Measurements from ENCODE around the gene PDGFD.

DNA sequence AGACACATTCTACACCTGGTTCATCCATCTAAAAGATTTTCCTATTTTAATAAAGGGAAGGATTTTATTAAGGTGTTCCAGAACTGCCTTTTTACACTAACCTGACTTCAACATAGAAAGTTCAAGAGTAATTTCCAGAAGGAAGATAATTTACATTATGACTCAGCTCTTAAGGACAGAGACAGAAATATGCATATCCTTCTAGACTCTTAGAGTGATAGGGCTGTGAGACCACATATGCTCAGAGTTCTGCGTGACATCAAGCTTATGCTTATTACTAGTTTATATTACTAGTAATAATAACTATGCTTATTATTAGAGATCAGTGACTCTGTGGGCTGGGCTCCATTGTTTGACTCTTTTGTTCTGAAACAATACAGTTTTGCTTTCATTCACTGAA lies 4.6 kb downstream of the PDGFD start:
- TF ChIP-seq CTCF (IDR thresholded peaks at IDR 0.05; ENCODE audit: borderline replicate concordance, extremely low read depth, low read length, poor library complexity, severe bottlenecking) (no peak), EZH2 (IDR thresholded peaks at IDR 0.05; ENCODE audit: borderline replicate concordance, low read depth, low read length, severe bottlenecking) (no peak)
